HT-29 (cell line): ENCODE measurements around the gene ASXL3. TPM values are rescaled to one million over a fixed set of nuclear protein-coding genes. Genes with fewer than 3 reads are reported as not detected.

Experiments used
- DNase-seq: peaks from one replicate; pipeline ENCODE4 v3.0.0-alpha.2; 2015; ENCODE audit warnings: low spot score
- total RNA-seq: library from RNA; depleted of rRNA; stranded (reverse); fragments of >200 nt; shearing (Covaris generic); gene quantifications from 2 replicates; pipeline ENCODE4 v1.2.3, GENCODE V29; 2014

The ASXL3 gene
- total RNA-seq, 1 experiment from 2014 or later: not detected

- no peak for DNase-seq
Observed at GRCh38 chr18:33581856-33582255, 3.8 kb downstream of the ASXL3 start.

DNA sequence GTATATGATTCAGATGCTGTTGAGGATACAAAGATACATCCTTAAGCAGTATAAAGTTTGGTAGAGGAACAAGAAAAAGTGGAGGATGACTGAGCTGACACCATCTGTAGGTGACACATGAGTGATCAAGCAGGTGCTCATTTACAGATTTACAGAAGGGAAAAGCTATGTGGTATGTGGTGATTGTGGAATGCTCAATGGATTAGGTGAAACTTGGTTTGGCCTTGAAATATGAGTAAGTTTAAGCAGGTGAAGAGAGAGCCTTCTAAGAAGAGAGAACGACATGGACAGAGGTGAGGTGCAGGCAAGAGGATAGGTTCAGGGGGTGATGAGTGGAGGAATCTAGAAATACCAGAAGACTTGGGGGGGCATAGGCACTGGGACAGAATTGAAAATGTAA lies 5.9 kb downstream of the ASXL3 start:
- DNase-seq: no peak

DNA sequence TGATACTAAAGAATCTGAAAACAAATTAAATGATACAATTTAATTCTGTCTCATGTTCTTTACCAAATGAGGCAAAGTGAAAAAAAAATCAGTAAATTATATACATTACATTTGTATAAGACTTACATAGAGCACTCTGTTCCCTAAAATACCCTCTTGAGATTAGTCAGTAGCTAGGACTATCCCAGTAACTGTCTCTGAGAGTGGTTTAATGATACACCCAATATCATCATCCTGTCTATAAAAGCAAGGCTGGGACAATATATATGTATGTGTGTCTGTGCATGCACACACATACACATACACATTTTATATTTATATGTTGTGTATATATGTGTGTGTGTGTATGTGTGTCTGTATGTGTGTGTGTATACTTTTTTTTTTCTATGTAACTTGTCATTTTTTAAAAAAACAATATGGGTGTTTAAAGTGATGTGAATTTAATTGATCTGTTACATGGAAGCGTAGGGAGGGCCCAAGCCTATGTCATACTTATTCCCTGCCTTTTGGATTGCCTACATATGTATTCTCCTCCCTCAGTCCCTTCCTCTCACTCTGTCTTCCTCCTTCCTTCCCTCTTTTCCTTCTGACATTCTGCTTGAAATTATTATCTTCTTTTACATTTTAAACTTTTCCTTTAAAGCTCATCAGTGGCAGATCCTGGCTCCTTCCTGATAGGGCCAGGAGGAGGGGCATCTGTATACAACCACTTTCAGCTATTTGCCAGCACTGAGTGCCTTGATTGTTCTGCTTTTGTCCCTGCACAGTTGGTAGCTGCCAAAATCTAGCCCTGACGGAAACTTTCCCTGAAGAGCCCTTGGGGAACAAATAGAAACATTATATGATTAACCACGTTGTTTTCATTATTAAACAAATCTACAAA lies 6.8 kb downstream of the ASXL3 start:
- no peak for DNase-seq

DNA sequence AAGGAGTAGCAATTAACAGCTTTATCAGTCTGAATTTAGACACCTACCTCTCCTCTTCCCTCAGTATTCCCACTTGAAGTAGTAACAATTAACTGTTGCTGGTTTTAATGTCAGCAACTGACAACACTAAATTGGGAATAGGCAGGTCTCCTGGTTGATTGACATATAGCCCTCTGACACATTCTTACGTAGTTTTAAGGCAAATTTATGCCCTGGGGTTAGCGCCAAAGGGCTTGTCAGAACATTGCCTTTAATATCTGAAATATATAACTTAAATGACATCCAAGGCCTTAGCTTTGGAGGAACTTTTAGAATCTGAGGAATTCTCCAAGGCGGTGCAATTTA lies 7.4 kb downstream of the ASXL3 start:
- DNase-seq: no peak

DNA sequence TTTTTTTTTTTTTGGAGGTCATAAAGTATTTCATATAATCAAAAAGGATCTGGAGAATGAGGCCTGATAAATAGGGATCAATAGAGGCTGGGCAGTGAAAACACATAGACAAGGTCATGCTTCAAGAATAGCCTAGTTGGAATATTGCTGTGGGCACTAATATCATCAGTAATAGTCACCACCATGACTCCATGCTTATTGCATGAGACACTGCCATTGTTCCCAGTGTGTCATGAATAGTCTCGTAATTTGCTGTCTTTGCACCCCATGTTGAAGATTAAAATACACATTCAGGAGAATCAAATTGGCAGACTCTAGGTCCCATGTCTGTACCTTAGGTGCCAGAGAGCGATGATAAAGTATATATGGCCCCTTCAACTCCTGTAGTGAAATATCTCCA lies 10.3 kb downstream of the ASXL3 start:
- DNase-seq: no peak

- DNase-seq: no peak
Observed at GRCh38 chr18:33593261-33593660, 15.2 kb downstream of the ASXL3 start.

- DNase-seq: no peak
Observed at GRCh38 chr18:33594799-33595198, 16.8 kb downstream of the ASXL3 start.

DNA sequence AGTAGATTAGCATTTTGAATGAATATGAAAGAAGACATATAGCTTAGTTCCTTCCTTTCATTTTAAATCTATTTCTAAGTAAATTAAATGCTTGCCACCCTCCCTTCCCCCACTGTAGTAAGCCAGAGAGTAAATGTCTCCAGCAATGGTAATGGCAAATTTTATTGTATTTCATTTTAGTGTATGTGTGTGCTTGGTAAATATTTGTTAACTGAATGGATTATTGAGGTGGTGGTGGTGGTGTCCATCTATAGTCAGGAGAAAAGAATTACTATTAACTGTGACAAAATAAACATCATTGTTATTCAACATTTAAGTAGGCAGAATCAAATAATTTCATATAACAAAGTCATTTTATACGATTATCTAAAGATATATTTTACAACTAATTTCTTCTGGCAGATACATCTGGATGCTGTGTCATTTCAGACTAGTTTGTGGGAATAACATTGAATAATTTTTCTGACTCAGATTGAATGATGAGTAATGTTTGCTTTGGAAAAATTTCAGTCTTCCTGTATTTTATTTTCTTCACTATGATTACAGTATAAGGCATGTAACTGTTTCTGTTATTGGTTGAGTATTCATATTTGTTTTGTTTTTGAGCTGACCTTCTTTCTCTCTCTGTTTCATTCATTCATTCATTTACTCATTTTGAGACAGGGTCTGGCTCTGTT lies 18.3 kb downstream of the ASXL3 start:
- no peak for DNase-seq

- no peak for DNase-seq
Observed at GRCh38 chr18:33600846-33601245, 22.8 kb downstream of the ASXL3 start.

GRCh38 chr18:33603454-33603853 lies 25.4 kb downstream of the ASXL3 start:
- no peak for DNase-seq

- no peak for DNase-seq
Observed at GRCh38 chr18:33605250-33605649, 27.2 kb downstream of the ASXL3 start.

DNA sequence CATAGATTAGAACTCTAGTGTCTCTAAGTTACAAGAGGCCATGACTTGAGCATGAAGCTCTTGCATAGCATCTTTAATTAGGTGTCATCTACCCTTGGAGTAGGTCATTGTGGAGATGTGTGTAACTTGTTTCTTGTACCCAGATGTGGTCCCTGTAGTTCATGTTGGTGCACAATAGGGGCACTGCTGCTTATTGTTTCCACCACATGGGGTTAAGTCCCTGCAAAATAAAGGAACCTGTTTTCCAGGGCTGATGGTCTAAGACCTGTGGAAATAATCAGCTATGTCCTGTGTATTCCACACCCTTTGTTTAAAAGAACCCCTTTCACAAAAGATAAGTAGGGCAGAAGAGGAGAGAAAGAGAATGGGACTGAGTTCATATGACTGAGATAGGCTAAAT lies 28.6 kb downstream of the ASXL3 start:
- no peak for DNase-seq

GRCh38 chr18:33611525-33612135 lies 33.6 kb downstream of the ASXL3 start:
- no peak for DNase-seq

DNA sequence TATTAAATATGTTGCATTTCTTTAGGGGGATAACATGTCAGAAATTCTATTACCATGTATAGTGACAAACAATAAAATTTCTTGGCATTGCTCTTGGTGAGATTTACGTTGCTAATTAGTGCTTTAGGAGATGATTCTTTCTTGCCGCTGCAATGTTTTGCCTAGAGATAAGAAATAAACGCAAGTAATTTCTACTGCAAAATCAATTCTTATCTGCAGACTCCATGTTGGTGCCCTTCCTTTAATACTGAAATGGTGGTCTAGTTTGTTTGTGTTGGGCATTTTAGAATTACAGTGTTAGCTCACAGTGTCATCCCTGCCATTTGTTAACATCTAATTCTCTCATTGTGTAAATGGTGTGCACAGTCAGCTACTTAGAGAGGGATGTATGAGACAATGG lies 34.6 kb downstream of the ASXL3 start:
- DNase-seq: no peak

- DNase-seq: no peak
Observed at GRCh38 chr18:33616556-33616955, 38.5 kb downstream of the ASXL3 start.

GRCh38 chr18:33627114-33627513 lies 49.1 kb downstream of the ASXL3 start:
- no peak for DNase-seq

DNA sequence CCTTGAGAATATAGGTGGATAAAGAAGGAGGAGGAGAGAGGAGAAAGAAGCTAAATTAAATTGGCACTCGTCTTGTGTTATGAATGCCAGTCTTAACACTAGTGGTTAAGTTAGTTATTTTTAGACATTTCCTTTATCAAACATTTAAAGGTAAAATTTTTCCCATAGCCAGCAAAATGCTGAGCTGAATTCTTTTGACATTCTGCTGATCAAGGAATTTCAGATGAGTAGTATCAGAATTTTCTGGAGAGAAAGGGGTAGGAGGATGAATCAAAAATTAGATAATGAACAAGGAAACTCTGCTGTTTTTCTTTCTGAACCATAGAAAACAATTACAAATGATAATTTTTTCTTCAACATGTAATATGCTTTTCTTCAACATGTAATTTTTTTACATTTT lies 52.5 kb downstream of the ASXL3 start:
- DNase-seq: no peak

- DNase-seq: no peak
Observed at GRCh38 chr18:33641141-33641540, 63.1 kb downstream of the ASXL3 start.

GRCh38 chr18:33644494-33644893 lies 66.5 kb downstream of the ASXL3 start:
- no peak for DNase-seq

DNA sequence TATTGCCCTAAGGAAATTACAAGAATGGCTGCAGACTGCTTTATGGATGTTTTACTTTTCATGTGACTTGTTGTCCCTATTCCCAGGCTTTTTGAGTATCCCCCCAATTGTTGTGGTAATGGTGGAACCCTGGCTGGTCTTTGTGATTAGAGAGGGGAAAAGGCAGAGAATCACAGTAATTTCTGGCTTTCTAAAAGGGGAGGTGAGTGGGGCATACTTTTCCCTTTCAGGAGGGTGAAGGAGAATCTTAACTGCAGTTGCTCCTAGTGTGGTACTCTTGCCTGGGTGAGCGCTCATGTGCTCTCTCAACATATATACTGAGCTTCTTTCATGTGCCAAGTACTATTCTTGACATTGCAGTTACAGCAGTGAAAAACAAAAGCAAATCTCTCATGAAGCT lies 69.3 kb downstream of the ASXL3 start:
- DNase-seq: no peak

DNA sequence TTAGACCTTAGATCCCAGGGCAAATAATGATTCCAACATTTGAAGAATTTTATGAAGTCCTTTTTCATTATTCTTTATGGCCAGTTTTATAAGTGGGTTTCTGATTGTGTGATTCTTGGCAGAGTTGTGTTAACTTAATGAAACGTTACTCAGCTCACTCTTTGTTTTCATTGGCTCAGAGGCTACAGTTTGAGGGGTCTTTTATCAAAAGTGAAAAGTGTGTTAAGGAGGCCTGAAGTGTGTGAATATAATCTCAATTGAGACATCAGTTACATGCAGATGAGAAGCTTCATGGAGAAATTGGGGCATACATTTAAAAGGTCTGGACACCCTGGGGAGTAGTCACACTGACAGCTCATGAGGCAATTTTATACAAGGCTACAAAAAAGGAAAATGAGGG lies 74.6 kb downstream of the ASXL3 start:
- no peak for DNase-seq

DNA sequence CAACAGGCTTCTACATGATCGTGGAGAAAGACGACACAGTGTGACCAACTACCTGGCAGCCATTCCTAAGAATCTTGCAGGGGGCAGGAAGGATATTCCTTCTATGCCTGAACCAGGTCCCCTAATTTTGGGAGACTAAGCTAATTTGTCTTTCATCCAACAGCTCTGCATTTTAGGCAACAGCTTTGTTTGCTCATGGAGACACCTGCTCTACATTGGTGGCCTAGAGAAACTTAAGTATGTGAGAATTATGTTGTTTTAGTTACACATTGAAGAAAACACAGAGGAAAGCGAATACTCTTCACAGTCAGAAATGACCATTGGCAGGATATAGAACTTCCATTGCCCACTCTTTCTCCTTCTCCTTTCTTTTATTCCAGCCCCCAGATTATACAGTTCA lies 75.2 kb downstream of the ASXL3 start:
- no peak for DNase-seq

DNA sequence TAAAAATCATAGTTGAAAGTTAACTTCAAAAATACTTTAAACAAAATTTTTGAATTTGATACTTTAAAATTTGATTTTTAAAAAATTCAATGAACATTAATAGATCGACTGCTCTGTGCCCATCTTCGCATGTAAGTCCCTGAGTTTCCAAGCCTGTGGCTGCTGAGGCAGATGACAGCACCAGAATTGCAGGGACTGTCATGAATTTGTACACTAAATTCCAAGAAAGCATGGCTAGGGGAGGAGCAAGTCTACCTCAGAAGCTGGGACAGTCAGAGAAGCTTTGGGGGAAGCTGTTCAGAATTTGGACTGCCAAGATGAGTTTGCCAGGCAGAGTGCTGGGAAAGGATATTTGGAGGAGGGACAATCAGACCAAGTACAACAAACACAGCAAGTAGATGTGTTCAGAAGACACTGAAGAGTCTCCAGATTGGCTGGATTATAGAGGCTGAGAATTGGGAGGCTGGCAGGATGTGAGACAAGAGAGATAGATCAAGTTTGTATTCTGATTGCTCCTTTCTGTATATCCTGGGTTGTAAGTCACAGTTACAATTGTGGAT lies 79.0 kb downstream of the ASXL3 start:
- no peak for DNase-seq
